H1 (cell line): Measurements from ENCODE around the gene THBD. TPM values are rescaled to one million over a fixed set of nuclear protein-coding genes. Genes with fewer than 3 reads are reported as not detected.

ENCODE experiments used
- CTCF ChIA-PET: fragments of 300-600 bp; sonication (Branson Sonifier 250); formaldehyde crosslinking; loops from one replicate; lab custom pipeline; 2021; ENCODE audit not compliant: partially characterized antibody; lab: Charles Lee
- POLR2A ChIA-PET: fragments of 300-600 bp; sonication (Branson Sonifier 250); formaldehyde crosslinking; loops from one replicate; lab custom pipeline; 2021; ENCODE audit warnings: inconsistent platforms; ENCODE audit not compliant: partially characterized antibody; lab: Charles Lee
- DNase-seq, 2 experiments: peaks; one replicate each; pipeline versions ENCODE4 v3.0.0 to v3.0.0-alpha.2; 2010 to 2022; ENCODE audit warnings: low spot score in 2 of 2, low read depth in 1 of 2, mixed read lengths in 1 of 2
- FAIRE-seq: peaks from 2 replicates; lab custom pipeline; 2011; peaks lifted over from hg19 to GRCh38; lab: Jason Lieb, UNC
- H2AFZ ChIP-seq: 2 replicates; pipeline ENCODE4 v1.8.1; 2012; ENCODE audit warnings: low read length, inconsistent platforms
- H2AK5ac ChIP-seq: 2 replicates; pipeline ENCODE4 v1.6.1; 2013; ENCODE audit warnings: low read depth, low read length
- H2BK120ac ChIP-seq: replicated peaks from 2 replicates; pipeline ENCODE3; 2013; ENCODE audit warnings: low read depth, low read length, inconsistent platforms
- H2BK12ac ChIP-seq: 2 replicates; pipeline ENCODE4 v1.6.1; 2013; ENCODE audit warnings: low read depth, low read length
- H2BK15ac ChIP-seq: 2 replicates; pipeline ENCODE4 v1.6.1; 2013; ENCODE audit warnings: low read length
- H2BK20ac ChIP-seq: 2 replicates; pipeline ENCODE4 v1.6.1; 2013; ENCODE audit warnings: low read length
- H2BK5ac ChIP-seq: 2 replicates; pipeline ENCODE4 v1.6.1; 2013; ENCODE audit warnings: low read depth, low read length
- H3K14ac ChIP-seq: 2 replicates; pipeline ENCODE4 v1.6.1; 2013; ENCODE audit warnings: inconsistent platforms; ENCODE audit not compliant: insufficient read length
- H3K18ac ChIP-seq: 2 replicates; pipeline ENCODE4 v1.6.1; 2013; ENCODE audit warnings: low read length; ENCODE audit errors: extremely low read depth
- H3K23ac ChIP-seq: 2 replicates; pipeline ENCODE4 v1.6.1; 2013; ENCODE audit warnings: inconsistent platforms; ENCODE audit not compliant: insufficient read length
- H3K23me2 ChIP-seq: 2 replicates; pipeline ENCODE4 v1.6.1; 2013; ENCODE audit warnings: low read depth, low read length
- H3K27ac ChIP-seq: 2 replicates; pipeline ENCODE4 v1.6.1; 2011; ENCODE audit warnings: low read depth, low read length, inconsistent platforms
- H3K27me3 ChIP-seq, 4 experiments: replicated peaks in 1 of 4; 1 replicate in 1 of 4; 2 replicates in 3 of 4; pipeline versions ENCODE4 v1.6.1 to v1.8.1; 2011 to 2013; ENCODE audit warnings: low read length in 3 of 4, mild to moderate bottlenecking in 3 of 4, inconsistent platforms in 2 of 4, mixed read lengths in 2 of 4, moderate library complexity in 1 of 4; ENCODE audit not compliant: control insufficient read depth in 3 of 4, insufficient read depth in 3 of 4; ENCODE audit errors: extremely low read depth in 1 of 4
- H3K36me3 ChIP-seq, 4 experiments: 2 replicates each; pipeline versions ENCODE4 v1.6.1 to v1.8.1; 2011 to 2013; ENCODE audit warnings: mild to moderate bottlenecking in 4 of 4, low read length in 3 of 4, moderate library complexity in 2 of 4, control low read depth in 1 of 4, inconsistent platforms in 1 of 4; ENCODE audit not compliant: insufficient read depth in 4 of 4, control insufficient read depth in 2 of 4
- H3K4ac ChIP-seq: replicated peaks from 2 replicates; pipeline ENCODE3; 2013; ENCODE audit warnings: low read length, low read depth, mixed read lengths, inconsistent platforms; ENCODE audit not compliant: insufficient read length
- H3K4me1 ChIP-seq, 4 experiments: replicated peaks in 1 of 4; 1 replicate in 1 of 4; 2 replicates in 3 of 4; pipeline versions ENCODE4 v1.6.1 to v1.8.1; 2011 to 2013; ENCODE audit warnings: low read length in 3 of 4, inconsistent platforms in 2 of 4, mixed read lengths in 1 of 4; ENCODE audit not compliant: insufficient read depth in 4 of 4, control insufficient read depth in 3 of 4
- H3K4me2 ChIP-seq, 2 experiments: 2 replicates each; pipeline versions ENCODE4 v1.6.1 to v1.8.1; 2011 to 2013; ENCODE audit warnings: low read depth in 2 of 2, low read length in 2 of 2, control low read depth in 1 of 2, inconsistent platforms in 1 of 2, mild to moderate bottlenecking in 1 of 2; ENCODE audit not compliant: insufficient read depth in 1 of 2
- H3K4me3 ChIP-seq, 4 experiments: fragments of 200-600, 300-600 bp in 1 of 4; sonication (generic), shearing (Covaris generic), sonication (Bioruptor Twin) in 1 of 4; 2 replicates each; pipeline versions ENCODE4 v1.5.1 to v1.8.1; 2011 to 2016; ENCODE audit warnings: low read length in 4 of 4, low read depth in 3 of 4, control low read depth in 2 of 4, inconsistent platforms in 2 of 4, mild to moderate bottlenecking in 2 of 4, mixed read lengths in 1 of 4, moderate library complexity in 1 of 4; ENCODE audit not compliant: insufficient read depth in 2 of 4; ENCODE audit errors: extremely low read depth in 1 of 4
- H3K56ac ChIP-seq: replicated peaks from 2 replicates; pipeline ENCODE3; 2013; ENCODE audit warnings: low read depth, mild to moderate bottlenecking, mixed read lengths, low read length, inconsistent platforms; ENCODE audit not compliant: insufficient read length
- H3K79me1 ChIP-seq: 2 replicates; pipeline ENCODE4 v1.6.1; 2013; ENCODE audit warnings: low read depth, low read length, control low read depth
- H3K79me2 ChIP-seq, 2 experiments: 2 replicates each; pipeline versions ENCODE4 v1.6.1 to v1.8.1; 2012 to 2013; ENCODE audit warnings: low read length in 2 of 2, mild to moderate bottlenecking in 2 of 2, inconsistent platforms in 1 of 2; ENCODE audit not compliant: insufficient read depth in 2 of 2, control insufficient read depth in 1 of 2
- H3K9ac ChIP-seq, 4 experiments: replicated peaks in 1 of 4; 1 replicate in 1 of 4; 2 replicates in 3 of 4; pipeline versions ENCODE4 v1.6.1 to v1.8.1; 2011 to 2013; ENCODE audit warnings: low read depth in 3 of 4, low read length in 3 of 4, control low read depth in 2 of 4, mild to moderate bottlenecking in 2 of 4, moderate library complexity in 2 of 4, inconsistent platforms in 1 of 4; ENCODE audit errors: extremely low read depth in 1 of 4
- H3K9me3 ChIP-seq, 2 experiments: 2 replicates each; pipeline versions ENCODE4 v1.6.1 to v1.8.1; 2012 to 2013; ENCODE audit warnings: mild to moderate bottlenecking in 2 of 2, moderate library complexity in 2 of 2, control low read depth in 1 of 2, inconsistent platforms in 1 of 2, low read depth in 1 of 2, low read length in 1 of 2, mixed read lengths in 1 of 2; ENCODE audit not compliant: insufficient read depth in 2 of 2
- H4K20me1 ChIP-seq, 2 experiments: replicated peaks in 1 of 2; 2 replicates each; pipeline versions ENCODE3 to v1.8.1; 2011 to 2013; ENCODE audit warnings: inconsistent platforms in 2 of 2, low read length in 2 of 2, mild to moderate bottlenecking in 1 of 2; ENCODE audit not compliant: insufficient read depth in 2 of 2, control insufficient read depth in 1 of 2
- H4K5ac ChIP-seq: 2 replicates; pipeline ENCODE4 v1.6.1; 2013; ENCODE audit warnings: low read length, low read depth, mixed read lengths, inconsistent platforms; ENCODE audit not compliant: insufficient read length
- H4K8ac ChIP-seq: 2 replicates; pipeline ENCODE4 v1.8.0; 2013; ENCODE audit warnings: mild to moderate bottlenecking, moderate library complexity, low read length, inconsistent platforms; ENCODE audit not compliant: insufficient read depth; ENCODE audit errors: extremely low read depth
- H4K91ac ChIP-seq: replicated peaks from 2 replicates; pipeline ENCODE3; 2013; ENCODE audit warnings: low read length, mixed read lengths, inconsistent platforms; ENCODE audit not compliant: insufficient read length
- FOSL1 ChIP-seq: IDR thresholded peaks from 2 replicates; pipeline ENCODE4 v1.6.1; 2011; ENCODE audit warnings: mild to moderate bottlenecking, low read depth, low read length, moderate library complexity; ENCODE audit not compliant: insufficient read depth
- KDM1A ChIP-seq: fragments of 200-600, 300-600 bp; sonication (generic); IDR thresholded peaks from 2 replicates; pipeline ENCODE4 v1.7.1; 2016; ENCODE audit warnings: mild to moderate bottlenecking, low read length, borderline replicate concordance
- MAFK ChIP-seq: IDR thresholded peaks from 2 replicates; pipeline ENCODE4 v1.6.1; 2012; ENCODE audit warnings: low read depth, mild to moderate bottlenecking, improper control_type of control experiment, low read length
- SIX5 ChIP-seq: IDR thresholded peaks from 2 replicates; pipeline ENCODE4 v1.6.1; 2011; ENCODE audit warnings: mild to moderate bottlenecking, low read depth, low read length
- WGBS, 2 experiments: shearing (Covaris generic) in 1 of 2; methylation state at CpG; one replicate each; pipeline versions ENCODE4 v1.1.6 to v1.1.7; 2013 to 2015; ENCODE audit warnings: low lambda C conversion rate in 2 of 2, mixed read lengths in 2 of 2, inconsistent platforms in 1 of 2, low coverage in 1 of 2, missing lambda C conversion rate in 1 of 2; ENCODE audit not compliant: insufficient replicate concordance in 2 of 2, insufficient coverage in 1 of 2, insufficient read length in 1 of 2; ENCODE audit errors: extremely low coverage in 1 of 2, missing lambda C conversion rate in 1 of 2; 5-methylcytosine and 5-hydroxymethylcytosine counted together
- polyA plus RNA-seq, 7 experiments: library from polyadenylated mRNA; depleted of rRNA in 3 of 7; stranded (reverse) in 5 of 7; unstranded in 2 of 7; fragments of >200 nt in 5 of 7; fragments of 200-250 nt in 2 of 7; gene quantifications; 1 replicate in 5 of 7; 2 replicates in 1 of 7; 4 replicates in 1 of 7; pipeline versions ENCODE4 v1.2.1 to v1.2.3, GENCODE V29; 2011 to 2013; ENCODE audit warnings: missing spikeins in 2 of 7, mixed read lengths in 2 of 7
- total RNA-seq: library from RNA; stranded (reverse); fragmentation: NEBNext Ultra II Directional; extraction: Animal tissue kit (Norgen Biotek cat#: 25700); gene quantifications from 2 replicates; pipeline ENCODE4 v1.2.1, GENCODE V29; 2021

The THBD gene
- total and polyA plus RNA-seq, 2 of the 8 experiments (the other 6 are each of a cell fraction or from before 2014, with no cell fraction given) = 0.21 to 0.43 TPM

DNA sequence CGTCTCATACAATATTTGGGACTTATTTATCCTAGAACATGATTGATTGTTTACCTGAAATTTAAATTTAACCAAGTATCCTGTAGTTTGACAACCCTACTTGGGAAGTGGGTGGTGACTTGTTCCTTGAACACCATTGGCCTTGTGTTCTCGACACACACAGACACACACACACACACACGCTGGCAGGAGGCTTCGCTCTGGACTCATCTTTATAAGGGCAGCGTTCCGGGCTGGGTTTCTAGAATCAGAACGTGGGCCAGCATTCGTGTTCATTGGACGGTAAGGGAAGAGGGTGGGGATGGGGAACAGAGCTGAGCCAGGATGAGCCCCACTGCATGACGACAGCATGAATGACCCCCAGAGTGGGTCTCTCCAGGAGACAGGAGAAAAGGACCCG is 30.5 kb downstream of the THBD start:
- CTCF ChIA-PET = interaction anchor here (1.0 to 2.3 kb wide), 5 partner anchors 11 to 323 kb away, joined by 3 to 7 read pairs (median 4); no protein-coding TSS in a partner anchor

More for the DNA sequence above, 30.5 kb downstream of the THBD start:
- H3K4me2 ChIP-seq = no peak overlapping the region
- no peaks in the 10 kb centered on the region for H4K20me1 ChIP-seq
- no peak overlapping the region for H3K14ac ChIP-seq
- H3K4me1 ChIP-seq = no peaks in the 10 kb centered on the region
- H3K79me2 ChIP-seq = no peaks in the 10 kb centered on the region
- no peak overlapping the region for H2BK120ac ChIP-seq
- no peak overlapping the region for H2AFZ ChIP-seq
- H3K4me3 ChIP-seq = no peak overlapping the region
- 0 out of 2 replicates have a peak, but pooled peaks cover 1% of the 10 kb centered on the region for H3K23me2 ChIP-seq
- no peaks in the 10 kb centered on the region for H3K36me3 ChIP-seq
- 91% methylated on average over 11 of the region's 11 CpGs; no CpG with 5 or more reads in 1 of the 2 experiments for WGBS, 2 experiments
- H4K91ac ChIP-seq = no peak overlapping the region
- no peak overlapping the region for H4K8ac ChIP-seq
- no peak for DNase-seq
- no peaks in the 10 kb centered on the region for H3K27me3 ChIP-seq
- FAIRE-seq = no peak
- TF ChIP-seq SIX5 (no peak), KDM1A (no peak), FOSL1 (no peak), MAFK (no peak)
- TF ChIP-seq, all 59 proteins: peak for 0
- no peak overlapping the region for H3K56ac ChIP-seq
- H3K9me3 ChIP-seq = no peaks in the 10 kb centered on the region
- H2BK20ac ChIP-seq = no peak overlapping the region
- POLR2A ChIA-PET = no interaction called here
- no peak overlapping the region for H2BK5ac ChIP-seq
- no peak overlapping the region for H3K9ac ChIP-seq
- H2BK15ac ChIP-seq = no peak overlapping the region
- H3K4ac ChIP-seq = no peak overlapping the region
- H3K27ac ChIP-seq = no peak overlapping the region
- no peak overlapping the region for H3K18ac ChIP-seq
- no peak overlapping the region for H3K23ac ChIP-seq
- no peak overlapping the region for H4K5ac ChIP-seq
- no peak overlapping the region for H2BK12ac ChIP-seq
- H2AK5ac ChIP-seq = no peak overlapping the region
- H3K79me1 ChIP-seq = no peaks in the 10 kb centered on the region
